GM21619 (cell line): Measurements from ENCODE around the gene OR10S1.
"Not testable (repeated sequence)": the region's sequence is repeated elsewhere in the genome, so short reads cannot be mapped to it uniquely, and the experiment has no call there.

ENCODE experiments used
- ATAC-seq: cut with Tn5 transposase; IDR thresholded peaks from one replicate; pipeline ENCODE4 v1.9.1; 2021; ENCODE audit not compliant: unreplicated experiment

The OR10S1 gene

GRCh38 chr11:123977731-123978347 lies at the start of gene OR10S1:
TSS of gene OR10S1 (minus strand) at chr11:123977781. CDS start at chr11:123977664, 117 bp downstream.
- no peak for ATAC-seq

DNA sequence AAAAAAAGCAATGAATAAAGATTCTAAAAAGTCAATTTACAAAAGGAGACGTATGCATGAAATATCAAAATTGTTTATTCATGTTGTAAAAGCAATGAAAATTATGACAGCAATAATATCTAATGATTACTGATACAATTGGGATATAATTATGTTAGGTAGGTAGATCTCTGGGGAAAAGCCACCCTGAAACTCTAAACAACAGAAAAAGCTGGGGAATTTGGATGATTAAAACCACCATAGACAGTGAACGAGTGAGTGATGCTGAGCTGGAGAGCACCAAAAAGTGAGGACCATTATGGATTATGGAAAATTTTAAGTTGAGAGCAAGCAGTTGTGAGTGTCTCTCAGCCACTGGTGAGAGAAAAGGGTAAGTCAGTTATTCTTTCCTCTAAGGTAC lies 48.9 kb upstream of the OR10S1 start, which contains the start of gene OR10G8:
Gene OR10G8, plus strand, starts transcription at position 301 of the 400 bp plus-strand sequence. CDS start 2,825 bp downstream, outside the sequence.
- ATAC-seq: no peak

DNA sequence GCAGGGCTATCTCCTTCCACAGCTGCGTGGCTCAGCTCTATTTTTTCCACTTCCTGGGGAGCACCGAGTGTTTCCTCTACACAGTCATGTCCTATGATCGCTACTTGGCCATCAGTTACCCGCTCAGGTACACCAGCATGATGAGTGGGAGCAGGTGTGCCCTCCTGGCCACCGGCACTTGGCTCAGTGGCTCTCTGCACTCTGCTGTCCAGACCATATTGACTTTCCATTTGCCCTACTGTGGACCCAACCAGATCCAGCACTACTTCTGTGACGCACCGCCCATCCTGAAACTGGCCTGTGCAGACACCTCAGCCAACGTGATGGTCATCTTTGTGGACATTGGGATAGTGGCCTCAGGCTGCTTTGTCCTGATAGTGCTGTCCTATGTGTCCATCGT lies 38.3 kb upstream of the OR10S1 start:
- not testable (repeated sequence) for ATAC-seq

DNA sequence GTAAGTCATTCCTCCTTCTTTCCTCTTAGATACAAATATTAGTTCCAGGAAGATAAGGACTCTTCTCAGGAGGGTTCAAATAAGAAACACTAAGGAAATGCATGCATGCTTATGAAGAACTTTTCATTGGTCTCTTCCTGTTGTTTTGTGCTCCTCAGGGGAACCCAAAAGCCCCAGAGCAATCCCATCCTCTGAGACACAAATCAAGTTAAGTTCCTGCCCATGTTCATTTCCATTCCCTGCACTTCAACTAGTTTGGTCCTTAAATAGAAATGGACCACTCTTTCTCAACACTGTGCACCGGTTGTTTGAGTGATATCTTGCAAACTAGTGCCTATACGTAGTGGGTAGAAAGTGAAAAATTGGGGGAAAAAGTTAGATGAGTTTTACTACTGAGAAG lies 35.1 kb upstream of the OR10S1 start, which contains the start of gene OR10G4:
Gene OR10G4, plus strand, starts transcription at position 301 of the 400 bp plus-strand sequence. CDS start 2,578 bp downstream, outside the sequence.
- no peak for ATAC-seq

DNA sequence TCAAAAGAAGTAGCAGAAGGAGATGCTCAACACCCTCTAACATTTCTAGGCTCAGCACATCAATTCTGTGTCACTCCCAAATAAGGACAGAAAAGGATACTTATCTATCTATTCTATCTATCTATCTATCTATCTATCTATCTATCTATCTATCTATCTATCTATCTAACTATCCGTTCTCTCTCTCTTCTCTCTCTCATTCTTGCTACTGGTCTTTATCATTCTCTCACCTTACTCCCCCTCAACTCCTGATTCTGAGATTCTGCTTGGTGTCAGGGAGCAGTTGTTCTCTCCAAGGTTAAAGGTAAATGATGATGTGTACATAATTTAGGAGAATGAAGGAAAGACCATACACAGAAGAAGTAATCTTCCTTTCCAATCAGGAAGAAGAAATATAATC lies 17.5 kb upstream of the OR10S1 start, which contains the start of gene OR10G6:
Gene OR10G6, minus strand, starts transcription at position 43 of the 400 bp plus-strand sequence. Its CDS starts 0 bp downstream, at position 43.
- no peak for ATAC-seq

DNA sequence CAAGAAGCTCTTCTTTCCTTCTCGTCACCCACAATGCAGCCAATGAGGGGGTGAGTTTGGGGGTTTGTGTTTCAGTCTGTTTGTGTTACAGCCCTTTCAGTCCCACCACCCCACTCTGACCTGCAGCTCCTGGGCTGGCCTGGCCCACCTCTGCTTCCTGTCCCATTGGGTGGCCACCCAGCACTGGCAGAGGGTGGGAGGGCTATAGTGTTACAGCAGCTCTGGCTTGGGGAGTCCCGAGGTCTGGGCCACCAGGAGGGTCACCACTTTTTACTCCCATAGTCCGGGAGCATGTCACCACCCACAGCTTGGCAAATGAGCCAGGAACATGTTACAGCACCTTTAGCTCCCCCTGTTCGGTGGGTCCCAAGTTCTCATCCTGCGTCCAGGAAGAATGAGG lies 1.7 kb upstream of the OR10S1 start:
- no peak for ATAC-seq

DNA sequence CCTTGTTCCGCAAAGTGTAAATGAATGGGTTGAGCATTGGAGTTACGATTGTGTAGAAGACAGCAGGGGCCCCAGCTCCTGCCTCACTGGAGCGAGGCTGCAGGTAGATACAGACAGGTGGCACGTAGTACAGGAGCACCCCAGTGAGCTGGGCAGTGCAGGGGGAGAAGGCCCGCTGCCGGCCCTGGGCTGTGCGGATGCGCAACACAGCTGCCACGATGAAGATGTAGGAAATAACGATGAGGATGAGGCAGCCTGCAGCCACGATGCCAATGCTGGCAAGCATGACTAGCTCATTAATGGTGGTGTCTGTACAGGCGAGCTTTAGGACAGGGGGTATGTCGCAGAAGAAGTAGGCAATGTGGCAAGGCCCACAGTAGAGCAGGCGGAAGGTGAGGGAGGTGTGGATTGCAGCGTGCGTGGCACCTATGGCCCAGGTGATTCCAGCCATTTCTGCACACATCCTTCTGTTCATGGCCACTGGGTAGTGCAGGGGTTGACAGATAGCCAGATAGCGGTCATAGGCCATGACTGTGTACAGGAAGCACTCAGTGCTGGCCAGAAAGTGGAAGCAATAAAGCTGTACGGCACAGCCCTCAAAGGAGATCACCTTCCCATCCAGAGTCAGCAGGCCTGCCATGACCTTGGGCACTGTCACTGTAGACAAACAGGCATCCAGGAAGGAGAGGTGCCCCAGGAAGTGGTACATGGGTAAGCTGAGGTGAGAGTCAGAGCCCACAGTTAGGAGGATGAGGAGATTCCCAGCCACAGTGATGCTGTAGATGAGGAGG lies 616 bp downstream of the OR10S1 start:
- ATAC-seq: no peak

- ATAC-seq: no peak
Measured at GRCh38 chr11:123973816-123974215, 3.8 kb downstream of the OR10S1 start.

DNA sequence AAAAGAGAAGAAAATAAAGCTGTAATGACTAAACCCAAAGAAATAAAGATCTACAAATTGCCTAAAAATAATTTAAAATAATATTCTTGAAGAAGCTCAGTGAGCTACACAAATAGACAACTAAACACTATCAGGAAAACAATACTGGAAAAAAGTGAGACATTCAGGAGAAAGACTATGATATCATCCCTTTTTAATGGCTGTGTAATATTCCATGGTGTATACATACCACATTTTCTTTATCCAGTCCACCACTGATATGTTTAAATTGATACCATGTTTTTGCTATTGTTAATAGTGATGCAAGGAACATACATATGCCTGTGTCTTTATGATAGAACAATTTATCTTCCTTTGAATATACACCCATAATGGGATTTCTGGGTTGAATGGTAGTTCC lies 20.8 kb downstream of the OR10S1 start:
- ATAC-seq: no peak

- ATAC-seq: no peak
Measured at GRCh38 chr11:123945132-123945531, 32.4 kb downstream of the OR10S1 start.

DNA sequence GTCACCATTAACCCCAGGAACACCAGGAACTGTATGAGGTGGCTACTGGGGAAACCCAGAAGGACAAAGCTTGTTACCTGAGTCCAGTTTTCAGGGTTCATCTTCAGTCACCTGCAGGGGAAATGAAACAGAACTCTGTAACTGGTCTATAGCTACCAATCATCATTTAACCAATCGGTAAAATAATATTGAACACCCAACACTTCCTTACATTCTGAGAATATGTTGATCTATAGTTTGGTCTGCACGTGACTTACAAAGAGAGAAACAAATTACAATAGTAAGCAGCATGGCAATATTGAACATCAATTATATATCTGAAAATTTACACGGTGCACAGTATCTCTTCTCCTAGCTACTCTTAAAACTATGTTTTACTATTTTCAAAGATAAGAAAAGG lies 33.8 kb downstream of the OR10S1 start, which contains the start of gene OR6T1:
Gene OR6T1, minus strand, starts transcription at position 101 of the 400 bp plus-strand sequence. Its CDS starts 0 bp downstream, at position 101.
- no peak for ATAC-seq

DNA sequence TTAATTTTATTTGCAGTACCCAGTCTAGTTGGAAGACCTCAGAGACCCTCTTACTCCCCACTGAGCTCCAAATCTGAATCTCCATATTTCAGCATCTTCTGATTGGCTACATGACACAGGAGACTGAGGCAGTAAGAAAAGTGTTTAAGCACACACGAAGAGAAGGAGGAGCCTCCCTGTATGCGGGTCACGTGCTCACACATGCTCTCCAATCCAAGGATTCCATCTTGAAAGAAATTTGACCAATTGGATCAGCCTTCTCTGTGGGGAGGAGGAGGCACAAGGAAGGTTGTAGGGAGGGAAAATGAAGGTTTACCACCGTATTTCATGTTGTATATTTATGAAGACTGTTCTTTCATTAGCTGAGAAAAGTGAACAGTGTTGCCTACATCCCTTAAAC lies 35.2 kb downstream of the OR10S1 start:
- ATAC-seq: no peak

- ATAC-seq: no peak
Measured at GRCh38 chr11:123939317-123939716, 38.3 kb downstream of the OR10S1 start, which contains the start of gene OR4D5. TSS of gene OR4D5 (plus strand) at chr11:123939617. CDS start at chr11:123939617, 0 bp downstream.
